ENCODE data around the gene RYR3.
"Not testable (repeated sequence)": the region's sequence is repeated elsewhere in the genome, so short reads cannot be mapped to it uniquely, and the experiment has no call there.

RYR3 gene

DNA sequence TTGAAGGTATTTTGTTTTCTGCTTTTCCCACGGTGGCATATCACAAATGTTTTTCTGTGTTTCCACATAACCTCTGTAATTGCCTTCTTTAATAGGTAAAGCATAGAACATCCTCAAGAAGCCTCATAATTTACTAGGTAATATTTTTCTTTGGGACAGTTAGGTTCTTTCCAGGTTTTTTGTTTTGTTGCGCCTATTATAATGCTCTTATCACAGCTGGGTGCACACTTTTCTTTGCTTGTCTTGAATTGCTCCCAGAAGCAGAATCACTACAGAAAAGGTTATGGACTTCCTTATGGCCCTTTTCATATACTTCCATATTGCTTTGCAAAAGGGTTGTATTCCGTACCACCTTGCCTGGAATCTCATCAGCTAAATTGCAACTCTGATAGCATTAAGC is 213.5 kb downstream of the RYR3 start:
- no peak for DNase-seq

DNA sequence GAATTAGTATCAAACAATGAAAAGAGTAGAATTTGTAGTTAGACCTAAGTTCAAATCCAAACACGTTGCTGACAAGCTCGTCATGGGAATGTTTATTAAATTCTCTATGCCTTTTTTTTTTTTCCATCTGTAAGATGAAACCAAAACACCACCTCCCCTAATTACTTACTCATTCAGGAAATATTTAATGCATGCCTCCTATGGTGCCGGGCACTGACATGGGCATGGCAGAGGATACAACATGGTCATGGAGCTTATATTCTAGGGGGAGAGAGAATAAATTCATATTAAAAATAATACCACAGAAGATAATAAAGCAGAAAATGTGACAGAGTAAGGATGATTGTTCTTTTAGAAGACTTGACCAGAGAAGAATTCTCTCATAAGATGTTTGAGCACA is 215.8 kb downstream of the RYR3 start:
- no peak for DNase-seq

DNA sequence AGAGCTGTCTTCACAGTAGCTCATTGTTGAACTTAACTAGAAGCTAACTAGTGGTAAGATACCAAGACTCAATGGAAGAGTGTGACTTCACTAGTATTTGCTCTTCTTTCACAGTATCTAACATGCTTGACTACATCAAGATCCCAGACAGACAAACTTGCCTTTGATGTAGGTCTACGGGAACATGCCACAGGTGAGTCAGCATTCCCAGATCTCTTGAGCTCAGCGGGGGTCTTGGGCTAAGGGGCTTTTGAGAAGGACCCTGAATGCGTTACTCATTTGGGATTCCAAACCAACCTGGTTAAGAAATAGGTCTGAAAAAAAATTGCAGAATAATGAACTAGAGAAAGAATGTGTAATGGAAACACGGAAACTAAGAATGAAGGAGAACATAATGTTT is 222.4 kb downstream of the RYR3 start:
- DNase-seq = no peak

DNA sequence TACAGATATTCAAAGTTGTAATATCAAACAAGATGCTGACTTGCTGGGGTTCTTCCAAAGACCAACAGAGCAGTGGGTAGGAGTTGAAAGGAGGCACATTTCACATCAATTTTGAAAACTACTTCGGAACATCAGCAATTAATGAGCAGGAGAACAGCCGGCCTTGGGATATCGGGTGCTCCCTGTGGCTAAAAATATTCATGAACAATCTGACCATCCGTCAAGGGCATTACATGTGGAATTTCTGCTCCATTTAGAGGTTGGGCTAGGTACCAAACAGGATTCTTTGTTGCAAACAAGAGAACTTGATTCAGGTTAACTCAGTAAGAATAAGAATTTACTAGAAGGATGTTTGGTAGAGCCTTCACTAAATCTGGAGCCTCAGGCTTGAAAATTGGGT is 223.9 kb downstream of the RYR3 start:
- DNase-seq = no peak

DNA sequence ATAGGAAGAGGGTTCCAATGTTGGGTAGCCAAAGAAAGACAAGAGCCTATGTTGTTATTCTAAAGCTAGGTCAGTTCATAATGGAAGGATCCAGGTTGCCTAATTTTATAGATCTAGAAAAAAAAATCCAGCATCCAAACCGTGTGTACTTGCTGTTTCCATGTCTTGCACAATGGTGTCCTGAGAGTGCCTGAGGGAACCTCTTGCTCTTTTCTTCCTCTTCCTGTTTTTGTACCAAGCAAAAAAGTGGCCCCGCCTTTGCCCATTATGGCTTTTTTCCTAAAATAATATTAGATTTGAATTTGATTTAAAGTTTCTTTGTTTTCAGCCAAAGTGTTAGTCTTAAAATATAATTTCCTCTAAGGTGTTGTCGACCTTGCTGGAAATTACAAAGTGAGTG is 224.4 kb downstream of the RYR3 start:
- no peak for DNase-seq

DNA sequence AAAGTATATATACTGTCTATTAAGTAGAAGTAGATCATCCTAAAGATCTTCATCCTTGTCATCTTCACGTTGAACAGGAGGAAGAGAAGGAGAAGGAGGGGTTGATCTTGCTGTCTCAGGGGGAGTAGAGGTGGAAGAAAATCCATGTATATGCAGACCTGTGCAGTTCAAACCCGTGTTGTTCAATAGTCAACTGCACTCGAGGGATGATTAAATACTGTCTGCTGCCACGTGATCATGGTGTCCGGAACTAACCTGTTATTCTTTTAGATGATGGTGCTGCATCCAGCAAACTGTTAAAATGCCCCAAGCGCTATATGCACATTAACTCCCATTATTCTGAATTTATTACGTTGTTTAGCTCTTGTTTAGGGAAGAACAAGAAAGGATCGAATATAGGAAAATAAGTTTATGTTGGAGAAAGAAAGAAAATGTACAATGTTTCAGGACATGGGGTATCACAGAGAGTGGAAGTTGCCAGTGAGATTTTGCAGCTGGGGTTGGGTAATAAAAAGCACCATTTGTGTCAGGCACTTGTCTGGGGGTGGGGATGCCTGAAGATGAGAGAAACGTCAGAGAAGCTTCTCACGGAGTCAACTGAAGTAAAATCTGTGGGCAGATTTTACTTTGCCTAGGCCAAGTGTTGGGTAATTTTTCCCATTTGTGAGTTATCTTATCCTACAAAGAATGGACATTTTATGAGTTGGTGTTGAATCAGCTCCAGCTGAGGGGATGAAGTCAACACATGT is 229.2 kb downstream of the RYR3 start:
- no peak for DNase-seq

DNA sequence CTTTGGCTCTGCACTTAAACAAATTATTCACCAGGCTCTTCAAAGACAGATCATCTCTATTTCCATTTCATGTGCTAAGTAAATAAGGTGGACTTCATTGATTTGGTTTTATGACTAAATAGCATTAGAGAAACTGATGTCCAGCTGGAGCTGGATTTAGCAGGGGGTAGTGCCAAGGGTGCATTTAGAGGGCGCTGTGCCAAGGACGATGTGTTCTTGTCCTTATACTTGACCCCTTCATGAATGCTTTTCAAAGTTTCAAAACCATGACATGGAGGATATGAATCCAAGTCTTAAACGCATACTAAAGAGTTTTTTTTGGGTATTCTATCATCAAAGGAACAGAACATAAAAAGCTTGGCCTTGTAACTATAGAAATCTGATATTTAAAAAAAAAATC is 233.2 kb downstream of the RYR3 start:
- no peak for DNase-seq

DNA sequence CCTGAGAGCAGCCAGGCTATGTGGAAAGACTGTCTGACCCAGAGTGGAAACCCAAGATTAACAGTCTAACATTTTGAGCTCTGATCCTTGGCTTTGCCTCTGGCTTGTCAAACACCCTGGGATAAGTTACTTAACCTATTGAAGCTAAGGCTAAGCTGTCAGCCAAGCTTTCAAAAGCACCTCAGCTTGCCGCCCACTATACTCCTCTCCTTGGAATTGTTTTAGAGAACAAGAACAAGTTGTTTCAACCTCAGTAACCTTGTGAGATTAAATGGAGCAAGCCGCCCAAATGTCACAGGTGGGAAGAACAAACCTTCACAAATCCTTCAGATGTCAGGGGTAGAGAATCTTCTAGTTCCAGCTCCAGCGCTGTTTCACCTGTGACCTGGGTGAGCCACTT is 235.1 kb downstream of the RYR3 start:
- DNase-seq = no peak

DNA sequence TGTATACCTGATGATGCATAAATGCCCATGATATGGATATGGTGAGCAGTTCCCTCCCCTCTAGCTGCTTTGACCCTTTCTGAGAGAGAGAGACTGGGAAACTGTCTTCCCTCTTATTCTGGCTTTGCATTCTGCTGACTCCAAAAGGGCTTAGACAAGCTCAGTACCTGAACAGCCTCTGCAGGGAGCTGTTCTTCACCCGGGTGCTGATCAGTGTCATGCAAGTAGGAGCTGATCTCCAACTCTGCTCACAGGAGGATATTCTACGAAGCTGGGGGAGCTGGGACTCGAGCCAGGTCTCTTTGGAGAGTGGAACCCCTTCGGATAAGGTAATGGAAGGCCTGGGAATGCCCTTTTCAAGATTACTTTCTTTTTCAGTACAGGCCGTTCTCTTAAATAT is 237.1 kb downstream of the RYR3 start:
- DNase-seq = peak; percentile 2 to 10

DNA sequence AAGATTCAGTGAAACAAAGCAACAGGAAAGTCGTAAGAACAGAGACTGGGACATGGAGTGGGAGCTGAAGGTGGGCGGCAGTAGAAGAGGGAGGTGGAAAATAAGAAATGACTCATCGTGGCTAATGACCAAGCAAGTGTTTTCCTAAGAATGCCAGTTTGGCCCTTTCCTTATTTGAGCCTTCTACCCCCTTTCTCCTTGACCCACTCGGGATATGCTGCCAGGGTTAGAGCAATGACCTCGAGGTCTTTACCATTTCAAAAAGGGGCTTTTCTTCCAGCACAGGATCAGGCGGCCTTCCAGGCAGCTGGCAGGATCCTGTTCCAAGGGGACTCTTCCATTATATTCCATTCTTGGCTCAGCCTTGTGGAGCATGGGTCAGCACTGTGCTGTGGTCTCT is 241.1 kb downstream of the RYR3 start:
- no peak for DNase-seq

DNA sequence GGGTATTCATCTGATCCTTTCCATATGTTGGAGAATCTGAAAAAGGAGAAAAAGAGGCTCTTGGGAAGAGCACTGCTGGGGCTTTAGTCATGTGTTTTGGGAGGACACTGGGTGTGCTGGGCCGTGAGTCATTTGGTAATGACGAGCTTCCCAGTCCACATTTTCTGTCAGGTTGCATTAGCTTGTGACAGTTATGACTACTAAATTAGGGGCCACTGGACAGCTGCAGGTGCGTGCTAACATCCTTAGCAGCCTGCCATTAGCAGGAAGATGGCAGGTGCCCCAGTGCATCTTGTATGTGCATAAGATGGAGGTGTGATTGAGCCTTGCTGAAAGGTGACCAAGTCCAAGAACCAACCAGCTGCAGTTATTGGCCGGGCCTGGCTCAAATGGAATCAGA is 242.4 kb downstream of the RYR3 start:
- no peak for DNase-seq

DNA sequence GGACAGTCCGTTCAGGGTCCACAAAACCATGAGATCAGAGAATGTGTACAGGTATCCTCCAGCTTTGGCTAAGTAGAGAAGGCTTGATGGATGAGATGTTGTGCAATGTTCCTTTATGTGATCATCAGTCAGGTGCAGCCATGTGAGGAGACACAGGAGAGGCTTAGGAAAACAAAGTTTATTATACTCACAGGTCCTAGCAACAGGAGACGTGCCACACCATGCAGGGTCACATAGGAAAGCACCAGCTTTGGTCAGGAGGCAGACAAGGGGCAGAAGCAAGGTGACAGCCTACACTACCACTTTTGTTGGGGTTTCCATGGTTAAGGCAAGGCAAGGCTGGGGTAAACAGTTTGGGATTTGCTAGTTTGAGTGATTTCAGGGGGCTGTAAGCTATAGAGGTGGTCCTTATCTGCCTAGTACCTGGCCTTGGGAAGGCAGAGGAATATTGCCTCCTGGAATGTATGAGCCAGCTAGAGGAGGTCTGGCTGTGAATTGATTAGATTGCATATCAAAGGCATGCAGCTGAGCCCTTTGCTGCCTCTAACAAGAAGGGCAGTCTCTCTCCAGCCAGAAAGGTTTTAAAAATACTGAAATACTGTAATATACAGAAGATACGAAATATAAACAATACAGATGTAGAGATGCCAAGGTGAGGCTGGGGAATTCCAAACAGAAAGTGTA is 248.6 kb downstream of the RYR3 start:
- no peak for DNase-seq

DNA sequence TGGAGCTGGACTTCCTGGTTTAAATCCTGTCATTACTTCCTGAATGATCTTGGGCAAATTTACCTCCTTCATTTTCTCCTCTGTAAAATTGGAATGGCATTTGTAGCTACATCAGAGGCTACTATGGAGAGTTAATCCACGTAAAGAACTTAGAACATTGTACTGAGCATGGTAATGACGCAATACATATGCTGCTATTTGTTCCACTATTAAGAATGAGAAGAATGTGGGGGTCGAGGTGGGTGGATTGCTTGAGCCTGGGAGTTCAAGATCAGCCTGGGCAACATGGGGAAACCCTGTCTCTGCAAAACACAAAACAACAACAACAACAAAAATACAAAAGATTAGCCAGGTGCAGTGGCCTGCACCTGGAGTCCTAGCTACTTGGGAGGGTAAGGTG is 250.6 kb downstream of the RYR3 start:
- DNase-seq = no peak

DNA sequence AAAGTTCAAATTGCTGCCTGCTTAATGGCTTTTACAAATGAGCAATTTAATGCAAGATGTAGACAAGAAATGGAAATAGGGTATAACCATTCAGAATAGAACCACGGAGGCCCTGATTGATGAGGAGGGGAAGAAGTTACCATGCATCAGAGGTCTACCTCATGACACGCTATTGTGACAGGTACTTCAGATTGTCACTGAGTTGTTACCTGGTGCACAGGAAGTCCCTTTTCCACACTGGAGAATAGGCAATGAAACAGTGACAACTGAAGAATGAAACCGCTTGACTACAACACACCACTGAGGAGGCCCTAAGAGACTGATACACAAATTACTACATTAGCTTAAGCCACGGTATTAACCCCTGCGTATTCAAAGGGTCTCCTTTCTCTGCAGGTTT is 251.2 kb downstream of the RYR3 start:
- DNase-seq = no peak

DNA sequence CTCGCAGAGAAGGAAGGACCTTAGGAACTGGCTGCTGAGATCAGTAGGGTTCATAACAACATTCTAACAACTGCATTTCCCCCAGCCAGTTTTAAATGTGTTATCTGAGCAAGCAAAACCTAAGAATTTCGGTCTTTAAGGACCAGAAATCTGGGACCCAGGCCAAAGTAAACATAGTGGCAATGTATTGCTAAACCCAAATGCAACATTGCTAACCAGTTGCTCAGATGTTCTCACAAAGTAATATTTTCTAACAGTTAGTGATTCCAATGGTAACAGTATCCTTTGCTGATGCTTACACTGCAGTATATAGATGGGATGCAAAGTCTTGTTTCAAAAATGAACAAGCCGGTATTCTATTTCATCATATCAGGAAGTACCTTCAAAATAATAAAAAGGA is 254.3 kb downstream of the RYR3 start:
- no peak for DNase-seq

DNA sequence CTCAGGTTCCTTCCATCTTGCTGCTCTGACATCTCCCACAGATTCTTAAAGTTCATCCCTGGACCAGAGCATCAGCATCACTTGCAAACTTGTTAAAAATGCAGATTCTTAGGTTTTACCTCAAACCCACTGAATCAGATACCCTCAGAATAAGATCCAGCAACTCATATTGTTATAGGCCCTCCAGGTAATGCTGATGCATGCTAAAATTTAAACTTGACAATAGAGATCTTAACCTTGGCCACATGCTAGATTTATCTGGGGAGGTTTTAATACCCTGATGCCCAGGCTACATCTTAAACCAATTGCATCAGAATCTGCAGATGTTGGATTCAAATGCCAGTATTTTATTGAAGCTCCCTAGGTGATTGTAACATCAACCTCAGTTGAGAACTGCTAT is 256.9 kb downstream of the RYR3 start:
- DNase-seq = no peak

DNA sequence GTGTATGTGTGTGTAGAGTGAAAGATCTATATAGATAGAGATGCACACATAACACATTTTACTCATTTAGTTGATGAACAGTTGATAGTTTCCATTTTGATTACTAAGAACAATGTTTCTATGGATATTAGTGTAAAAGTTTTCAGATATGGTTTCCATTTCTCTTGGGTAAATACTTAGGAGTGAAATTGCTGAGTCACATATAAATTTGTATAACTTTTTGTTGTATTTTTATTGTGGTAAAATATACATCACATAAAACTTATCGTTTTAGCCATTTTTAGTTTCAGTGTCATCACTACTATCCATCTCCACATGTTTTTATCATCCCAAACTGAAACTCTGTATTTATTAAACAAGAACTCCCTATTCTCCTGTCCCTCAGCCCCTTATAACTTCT is 258.3 kb downstream of the RYR3 start:
- no peak for DNase-seq

DNA sequence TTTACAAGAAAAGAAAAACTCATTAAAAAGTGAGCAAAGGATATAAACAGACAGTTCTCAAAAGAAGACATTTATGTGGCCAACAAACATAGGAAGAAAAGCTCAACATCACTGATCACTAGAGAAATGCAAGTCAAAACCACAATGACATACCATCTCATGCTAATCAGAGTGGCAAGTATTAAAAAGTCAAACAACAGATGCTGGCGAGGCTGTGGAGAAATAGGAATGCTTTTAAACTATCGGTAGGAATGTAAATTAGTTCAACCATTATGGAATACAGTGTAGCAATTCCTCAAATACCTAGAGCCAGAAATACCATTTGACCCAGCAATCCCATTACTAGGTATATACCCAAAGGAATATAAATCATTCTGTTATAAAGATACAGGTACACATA is 267.1 kb downstream of the RYR3 start:
- not testable (repeated sequence) for DNase-seq

DNA sequence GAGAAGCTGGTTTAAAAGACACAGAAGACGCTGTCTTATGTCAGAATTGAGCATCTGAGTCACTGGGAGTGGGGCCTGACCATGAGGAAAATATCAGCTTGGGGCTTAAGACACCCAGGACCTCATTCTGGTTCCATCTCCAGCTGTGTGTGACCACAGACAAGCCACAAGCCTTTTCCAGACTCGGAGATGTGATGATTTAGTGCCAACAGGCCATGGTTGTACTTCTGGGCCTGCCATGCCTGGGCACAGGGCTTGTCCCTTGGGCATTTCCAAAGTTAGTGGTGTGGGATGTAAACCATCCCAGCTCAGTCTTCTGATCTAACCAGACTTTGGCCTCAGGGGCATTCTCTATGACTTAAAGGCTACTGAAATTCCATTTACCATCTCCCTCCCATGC is 269.8 kb downstream of the RYR3 start:
- DNase-seq = no peak

DNA sequence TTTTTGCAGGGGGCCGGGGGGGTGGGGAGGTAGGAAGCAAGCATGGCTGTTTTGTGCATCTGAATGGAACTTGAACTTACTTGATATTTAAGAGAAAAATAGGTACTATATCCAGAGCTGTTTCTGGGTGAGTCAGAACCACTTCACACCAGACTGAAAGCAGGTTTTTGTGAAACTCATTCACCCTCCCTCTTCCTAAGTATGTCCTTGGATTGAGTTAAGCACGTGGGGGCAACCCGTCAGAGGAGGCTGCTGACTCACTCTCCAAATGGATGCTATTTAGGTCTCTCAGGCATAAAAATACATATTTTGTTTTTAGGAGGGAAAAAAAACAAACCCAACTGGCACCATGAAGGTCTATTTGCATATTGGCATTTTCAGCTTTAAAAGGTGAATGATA is 270.3 kb downstream of the RYR3 start:
- DNase-seq = no peak

DNA sequence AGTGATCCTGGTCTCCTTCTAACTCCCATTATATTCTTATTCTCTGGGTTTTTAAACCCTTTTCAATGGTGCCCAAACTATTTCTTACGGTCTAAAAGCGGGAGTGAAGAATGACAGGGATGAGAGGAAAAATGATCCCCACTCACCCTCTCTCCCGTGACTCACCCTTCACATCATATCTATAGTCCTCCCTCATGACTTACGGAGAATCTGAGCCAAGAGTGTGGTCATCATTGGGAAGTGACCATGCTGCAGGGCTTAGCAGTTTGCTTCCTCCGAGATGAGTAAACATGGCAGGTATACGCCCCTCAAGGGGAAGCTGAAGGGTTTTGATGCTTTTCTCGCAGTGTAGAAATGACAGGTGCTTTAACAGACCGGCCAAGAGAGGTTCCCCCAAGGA is 274.0 kb downstream of the RYR3 start:
- no peak for DNase-seq

DNA sequence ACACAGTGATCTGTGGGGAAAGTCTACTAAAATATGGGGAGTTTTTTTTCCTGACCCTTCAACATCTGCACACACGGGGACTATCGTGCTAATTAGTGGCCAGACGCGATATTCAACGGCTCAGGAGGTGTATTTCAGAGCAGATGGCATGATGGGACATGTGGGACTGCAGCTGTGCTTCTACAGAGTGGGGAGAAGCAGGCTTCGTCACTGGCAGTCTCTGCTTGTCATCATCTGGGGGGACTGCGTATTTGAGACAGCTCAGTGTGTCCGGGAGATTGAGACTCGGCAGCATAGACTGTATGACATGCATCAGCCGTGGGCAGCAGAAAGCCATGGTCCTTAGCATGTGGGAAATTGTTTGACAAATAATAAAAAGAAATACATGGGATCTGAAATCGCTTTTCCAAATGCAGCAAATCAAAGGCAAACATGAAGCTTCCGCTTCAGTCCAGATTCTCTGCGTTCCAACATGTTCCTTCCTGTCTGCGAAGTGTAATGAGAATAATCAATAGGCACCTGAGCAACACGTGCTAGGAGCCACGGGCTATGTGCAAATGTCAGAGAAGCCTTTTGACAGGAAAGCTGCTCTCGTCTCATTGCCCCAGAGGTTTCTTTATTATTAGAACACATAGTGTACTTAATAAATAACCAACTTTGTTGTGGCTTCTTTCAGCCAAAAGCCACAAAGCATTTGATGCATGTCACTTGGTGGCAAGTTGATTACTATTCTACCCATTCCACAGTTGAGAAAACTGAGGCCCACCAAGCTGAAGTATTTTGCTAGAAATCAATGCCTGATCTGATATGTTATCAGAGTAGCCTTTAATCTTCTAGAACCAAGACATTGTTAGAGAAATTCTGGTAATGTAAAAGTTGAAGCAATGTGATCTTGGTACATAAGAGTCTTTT is 276.3 kb downstream of the RYR3 start:
- no peak for DNase-seq

DNA sequence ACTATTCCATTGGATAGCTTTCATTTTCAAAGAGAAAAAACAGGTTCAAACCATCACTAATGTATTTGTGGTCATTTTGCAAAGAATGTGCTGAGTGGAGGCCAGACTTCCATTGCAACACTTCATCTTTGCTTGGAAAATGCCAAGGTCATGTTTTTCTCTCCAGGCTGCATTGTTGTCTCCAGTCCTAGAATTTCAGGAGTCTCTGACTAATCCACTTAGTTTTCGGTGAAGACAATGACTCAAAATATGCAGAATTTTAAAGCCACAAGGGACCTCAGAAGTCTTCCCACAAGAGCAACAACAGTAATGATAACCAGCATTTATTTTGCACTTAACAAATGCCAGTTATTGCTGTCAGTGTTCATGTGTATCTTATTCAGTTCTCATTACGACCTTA is 277.0 kb downstream of the RYR3 start:
- DNase-seq = no peak

DNA sequence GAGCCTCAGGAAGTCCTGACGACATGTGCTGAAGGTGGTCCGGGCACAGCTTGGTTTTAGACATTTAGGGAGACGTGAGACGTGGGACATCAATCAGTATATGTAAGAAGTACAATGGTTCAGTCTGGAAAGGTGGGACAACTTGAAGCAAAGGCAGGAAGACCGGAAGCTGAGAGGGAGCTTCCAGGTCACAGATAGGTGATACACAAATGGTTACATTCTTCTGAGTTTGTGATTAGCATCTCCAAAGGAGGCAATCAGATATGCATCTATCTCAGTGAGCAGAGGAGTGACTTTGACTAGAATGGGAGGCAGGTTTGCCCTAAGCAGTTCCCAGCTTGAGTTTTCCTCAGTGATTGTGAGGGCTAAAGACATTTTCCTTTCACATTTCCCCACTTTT is 282.1 kb downstream of the RYR3 start:
- DNase-seq = no peak

All from activated CD4-positive, alpha-beta T cell treated with anti-CD3 and anti-CD28 coated beads, Interleukin-2, amount 50 U/mL, for 48 hours (primary cell).